MM.1S (cell line): Measurements from ENCODE around the gene FAM228B.

ENCODE experiments used
- DNase-seq: peaks from one replicate; pipeline ENCODE4 v3.0.0-alpha.2; 2015
- H2AFZ ChIP-seq: fragments of 300-600 bp; sonication (generic); 2 replicates; pipeline ENCODE4 v1.6.0; 2016; ENCODE audit warnings: antibody characterized with exemption, low read length
- H3F3A ChIP-seq: fragments of 300-600 bp; sonication (generic); 2 replicates; pipeline ENCODE4 v1.6.1; 2016; ENCODE audit warnings: mild to moderate bottlenecking, antibody characterized with exemption, low read length, moderate library complexity, mixed read lengths; ENCODE audit not compliant: insufficient read depth
- H3K27ac ChIP-seq: fragments of 300-600 bp; sonication (generic); 2 replicates; pipeline ENCODE4 v1.5.1; 2016; ENCODE audit warnings: mild to moderate bottlenecking, low read length
- H3K27me3 ChIP-seq: fragments of 300-600 bp; sonication (generic); replicated peaks from 2 replicates; pipeline ENCODE4 v1.6.0; 2016; ENCODE audit warnings: low read length; ENCODE audit not compliant: insufficient read depth
- H3K36me3 ChIP-seq: fragments of 300-600 bp; sonication (generic); replicated peaks from 2 replicates; pipeline ENCODE4 v1.6.1; 2016; ENCODE audit warnings: mild to moderate bottlenecking, low read length, mixed read lengths; ENCODE audit not compliant: insufficient read depth
- H3K4me1 ChIP-seq: fragments of 300-600 bp; sonication (generic); 2 replicates; pipeline ENCODE4 v1.6.1; 2016; ENCODE audit warnings: low read length, mixed read lengths
- H3K4me2 ChIP-seq: fragments of 300-600 bp; sonication (generic); 2 replicates; pipeline ENCODE4 v1.6.0; 2016; ENCODE audit warnings: low read depth, low read length
- H3K4me3 ChIP-seq: fragments of 300-600 bp; sonication (generic); 2 replicates; pipeline ENCODE4 v1.5.1; 2016; ENCODE audit warnings: low read length, mixed read lengths
- H3K79me2 ChIP-seq: fragments of 300-600 bp; sonication (generic); 2 replicates; pipeline ENCODE4 v1.6.1; 2016; ENCODE audit warnings: mixed run types, low read length, mixed read lengths
- H3K9ac ChIP-seq: fragments of 300-600 bp; sonication (generic); 2 replicates; pipeline ENCODE4 v1.6.1; 2016; ENCODE audit warnings: low read length, mixed read lengths
- H3K9me2 ChIP-seq: fragments of 300-600 bp; sonication (generic); replicated peaks from 2 replicates; pipeline ENCODE4 v1.6.1; 2016; ENCODE audit warnings: mild to moderate bottlenecking, low read length, mixed read lengths; ENCODE audit not compliant: insufficient read depth
- H3K9me3 ChIP-seq: fragments of 300-600 bp; sonication (generic); replicated peaks from 2 replicates; pipeline ENCODE4 v1.6.1; 2016; ENCODE audit warnings: mild to moderate bottlenecking, low read length, mixed read lengths; ENCODE audit not compliant: insufficient read depth
- H4K20me1 ChIP-seq: fragments of 300-600 bp; sonication (generic); 2 replicates; pipeline ENCODE4 v1.6.1; 2016; ENCODE audit warnings: mild to moderate bottlenecking, low read length, moderate library complexity, mixed read lengths; ENCODE audit not compliant: insufficient read depth
- CTCF ChIP-seq: fragments of 300-600 bp; sonication (generic); IDR thresholded peaks from 2 replicates; pipeline ENCODE4 v1.5.1; 2016; ENCODE audit warnings: antibody characterized with exemption, low read length, mixed read lengths
- EZH2 ChIP-seq: fragments of 300-600 bp; sonication (generic); optimal IDR thresholded peaks from 2 replicates; pipeline ENCODE3; 2017; ENCODE audit warnings: low read depth, mild to moderate bottlenecking, antibody characterized with exemption, low read length, mixed read lengths
- EZH2phosphoT487 ChIP-seq: fragments of 300-600 bp; sonication (generic); IDR thresholded peaks from 2 replicates; pipeline ENCODE4 v1.6.1; 2018; ENCODE audit warnings: antibody characterized with exemption, low read length

FAM228B gene

GRCh38 chr2:24210723-24211122 lies 87.5 kb downstream of the FAM228B start:
- Histone ChIP-seq H3K27me3 (no peaks in the 10 kb centered on the region), H3F3A (no peaks in the 10 kb centered on the region), H4K20me1 (no peaks in the 10 kb centered on the region; the same call in 1 of the 2 replicates), H2AFZ (no peak overlapping the region), H3K9ac (no peak overlapping the region), H3K27ac (no peak overlapping the region), H3K4me1 (no peaks in the 10 kb centered on the region), H3K9me3 (no peaks in the 10 kb centered on the region), H3K4me2 (no peak overlapping the region), H3K36me3 (no peaks in the 10 kb centered on the region), H3K79me2 (no peaks in the 10 kb centered on the region), H3K9me2 (no peaks in the 10 kb centered on the region), H3K4me3 (no peak overlapping the region)
- TF ChIP-seq EZH2phosphoT487 (no peak), EZH2 (no peak), CTCF (no peak)
- DNase-seq: no peak

- no peaks in the 10 kb centered on the region for H3K4me1 ChIP-seq
- H3K4me3 ChIP-seq: no peak overlapping the region
- H3K9me3 ChIP-seq: no peaks in the 10 kb centered on the region
- no peaks in the 10 kb centered on the region; the same call in 1 of the 2 replicates for H4K20me1 ChIP-seq
- TF ChIP-seq CTCF: no peak
- TF ChIP-seq EZH2: no peak
- no peak for TF ChIP-seq EZH2phosphoT487
- no peak overlapping the region for H3K27ac ChIP-seq
- H3K36me3 ChIP-seq: no peaks in the 10 kb centered on the region
- H3K27me3 ChIP-seq: no peaks in the 10 kb centered on the region
- no peak overlapping the region for H3K4me2 ChIP-seq
- H3K9me2 ChIP-seq: no peaks in the 10 kb centered on the region
- no peak overlapping the region for H2AFZ ChIP-seq
- H3K79me2 ChIP-seq: no peaks in the 10 kb centered on the region
- H3K9ac ChIP-seq: no peak overlapping the region
- no peak for DNase-seq
- H3F3A ChIP-seq: no peaks in the 10 kb centered on the region
These were observed 88.1 kb downstream of the FAM228B start for GRCh38 chr2:24211408-24211807.

GRCh38 chr2:24214880-24215279 lies 91.6 kb downstream of the FAM228B start:
- Histone ChIP-seq H3K9ac (no peak overlapping the region), H3K27ac (no peak overlapping the region), H3K36me3 (no peaks in the 10 kb centered on the region), H3K4me1 (no peaks in the 10 kb centered on the region), H4K20me1 (no peaks in the 10 kb centered on the region; the same call in 1 of the 2 replicates), H3K4me2 (no peak overlapping the region), H2AFZ (no peak overlapping the region), H3K4me3 (no peak overlapping the region), H3K79me2 (no peaks in the 10 kb centered on the region), H3K9me2 (no peaks in the 10 kb centered on the region), H3K9me3 (no peaks in the 10 kb centered on the region), H3K27me3 (no peaks in the 10 kb centered on the region), H3F3A (no peaks in the 10 kb centered on the region)
- DNase-seq: no peak
- TF ChIP-seq EZH2phosphoT487: no peak
- TF ChIP-seq EZH2: no peak
- TF ChIP-seq CTCF: no peak
